Measurements from ENCODE around the gene ADGRA1.

- no peak for TF ChIP-seq CTCF (IDR thresholded peaks at IDR 0.05)
- TF ChIP-seq POLR2A (IDR thresholded peaks at IDR 0.05) = no peak
Measured at GRCh38 chr10:133043541-133044225, 44.0 kb upstream of the ADGRA1 start.
